ENCODE results near the gene OOEP. TPM values are rescaled to one million over a fixed set of nuclear protein-coding genes. Genes with fewer than 3 reads are reported as not detected.

Gene OOEP
- total RNA-seq, 2 experiments from 2014 or later, result 0.38 to 0.50 TPM

DNA sequence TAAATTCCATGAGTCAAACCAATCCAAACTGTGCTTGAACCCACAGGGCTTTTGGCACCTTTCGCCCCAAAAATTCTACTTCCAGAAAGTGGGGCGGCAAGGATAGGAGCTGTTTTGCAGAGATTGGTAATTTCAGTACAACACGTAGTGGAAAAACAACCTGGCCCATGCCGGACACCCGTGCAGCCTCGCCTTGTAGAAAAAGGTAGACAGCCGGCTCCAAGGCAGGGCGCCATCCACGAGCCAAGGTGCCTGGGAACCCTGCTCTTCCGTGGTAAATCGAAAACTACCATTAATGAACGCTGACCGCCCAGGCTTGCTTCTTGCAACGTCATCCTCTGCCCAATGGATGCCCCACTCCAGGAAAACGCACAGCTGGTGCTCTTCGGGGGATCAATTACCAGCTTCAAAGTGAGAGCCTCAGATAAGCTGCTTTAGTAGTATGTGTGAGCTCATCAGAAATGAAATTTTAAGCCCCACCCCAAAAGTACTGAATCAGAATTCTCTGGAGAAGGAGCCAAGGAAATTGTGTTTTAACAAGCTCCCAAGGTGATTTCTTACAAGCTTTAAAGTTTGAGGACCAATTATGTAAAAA, 1.8 kb downstream of the OOEP start:
- Histone ChIP-seq H3K4me1 (ENCODE audit: insufficient read depth, low read length) (no peaks in the 10 kb centered on the region), H3K4me3 (ENCODE audit: low read length) (no peak overlapping the region), H3K27ac (ENCODE audit: low read depth in 1 of 2, low read length in 2 of 2) (no peak overlapping the region), H3K36me3 (ENCODE audit: insufficient read depth, low read length) (no peaks in the 10 kb centered on the region), H3K9me3 (ENCODE audit: control insufficient read depth in 1 of 2, insufficient read depth in 1 of 2, low read length in 2 of 2) (peaks cover 10 to 37% of the 10 kb centered on the region in 2 experiments), H3K27me3 (ENCODE audit: control insufficient read depth in 1 of 2, insufficient read depth in 2 of 2, low read length in 2 of 2) (no peaks in the 10 kb centered on the region)
- Mint-ChIP-seq H3K27ac (no peak overlapping the region), H3K36me3 (ENCODE audit: low read depth) (no peaks in the 10 kb centered on the region), H3K9me3 (peaks cover 4% of the 10 kb centered on the region), H3K4me1 (ENCODE audit: low read depth) (no peaks in the 10 kb centered on the region), H3K27me3 (no peaks in the 10 kb centered on the region), H3K4me3 (no peak overlapping the region)
- intact Hi-C loops (cut with DNase I, micrococcal nuclease), result no loop called here
- DNase-seq, result no peak
- POLR2A ChIA-PET, result no interaction called here
- CTCF ChIA-PET, result no interaction called here
- no peak for ATAC-seq (ENCODE audit: poor library complexity)
- TF ChIP-seq, protein P1, sequence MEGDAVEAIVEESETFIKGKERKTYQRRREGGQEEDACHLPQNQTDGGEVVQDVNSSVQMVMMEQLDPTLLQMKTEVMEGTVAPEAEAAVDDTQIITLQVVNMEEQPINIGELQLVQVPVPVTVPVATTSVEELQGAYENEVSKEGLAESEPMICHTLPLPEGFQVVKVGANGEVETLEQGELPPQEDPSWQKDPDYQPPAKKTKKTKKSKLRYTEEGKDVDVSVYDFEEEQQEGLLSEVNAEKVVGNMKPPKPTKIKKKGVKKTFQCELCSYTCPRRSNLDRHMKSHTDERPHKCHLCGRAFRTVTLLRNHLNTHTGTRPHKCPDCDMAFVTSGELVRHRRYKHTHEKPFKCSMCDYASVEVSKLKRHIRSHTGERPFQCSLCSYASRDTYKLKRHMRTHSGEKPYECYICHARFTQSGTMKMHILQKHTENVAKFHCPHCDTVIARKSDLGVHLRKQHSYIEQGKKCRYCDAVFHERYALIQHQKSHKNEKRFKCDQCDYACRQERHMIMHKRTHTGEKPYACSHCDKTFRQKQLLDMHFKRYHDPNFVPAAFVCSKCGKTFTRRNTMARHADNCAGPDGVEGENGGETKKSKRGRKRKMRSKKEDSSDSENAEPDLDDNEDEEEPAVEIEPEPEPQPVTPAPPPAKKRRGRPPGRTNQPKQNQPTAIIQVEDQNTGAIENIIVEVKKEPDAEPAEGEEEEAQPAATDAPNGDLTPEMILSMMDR (IDR thresholded peaks at IDR 0.05), result no peak

DNA sequence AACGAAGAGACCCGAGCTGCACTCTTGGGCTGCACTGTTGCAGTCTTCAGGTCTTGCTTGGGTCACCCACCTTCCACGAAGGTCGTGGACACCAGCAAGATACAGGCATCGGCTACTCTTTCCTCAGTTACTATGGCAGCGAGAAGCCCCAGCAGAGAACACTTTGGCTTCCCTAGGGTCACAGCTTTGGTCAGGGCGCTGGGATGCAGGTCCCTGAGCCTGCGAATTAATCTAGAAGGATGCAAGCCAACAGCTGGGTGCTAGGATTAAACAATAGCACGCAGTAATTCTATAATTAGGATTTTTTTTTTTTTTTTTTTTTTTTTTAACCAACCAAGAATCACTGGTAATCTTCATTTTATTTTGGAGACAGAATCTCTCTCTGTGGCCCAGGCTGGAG, 5.1 kb downstream of the OOEP start:
- Histone ChIP-seq H3K4me1 (ENCODE audit: insufficient read depth, low read length) (no peaks in the 10 kb centered on the region), H3K4me3 (ENCODE audit: low read length) (no peak overlapping the region), H3K36me3 (ENCODE audit: insufficient read depth, low read length) (no peaks in the 10 kb centered on the region), H3K9me3 (ENCODE audit: control insufficient read depth in 1 of 2, insufficient read depth in 1 of 2, low read length in 2 of 2) (peaks cover 0 to 12% of the 10 kb centered on the region in 2 experiments), H3K27ac (ENCODE audit: low read depth in 1 of 2, low read length in 2 of 2) (no peak overlapping the region), H3K27me3 (ENCODE audit: control insufficient read depth in 1 of 2, insufficient read depth in 2 of 2, low read length in 2 of 2) (no peaks in the 10 kb centered on the region)
- Mint-ChIP-seq H3K27me3 (no peaks in the 10 kb centered on the region), H3K4me1 (ENCODE audit: low read depth) (no peaks in the 10 kb centered on the region), H3K36me3 (ENCODE audit: low read depth) (no peaks in the 10 kb centered on the region), H3K27ac (no peak overlapping the region), H3K4me3 (no peak overlapping the region), H3K9me3 (no peaks in the 10 kb centered on the region)
- CTCF ChIA-PET, result no interaction called here
- ATAC-seq (ENCODE audit: poor library complexity) (no peak), DNase-seq (no peak)
- TF ChIP-seq, protein P1 (IDR thresholded peaks at IDR 0.05), result no peak
- POLR2A ChIA-PET, result interaction anchor here (0.7 kb wide), 1 partner anchor 25 kb away, joined by 6 read pairs; no protein-coding TSS in a partner anchor
- intact Hi-C loops (cut with DNase I, micrococcal nuclease), result no loop called here

DNA sequence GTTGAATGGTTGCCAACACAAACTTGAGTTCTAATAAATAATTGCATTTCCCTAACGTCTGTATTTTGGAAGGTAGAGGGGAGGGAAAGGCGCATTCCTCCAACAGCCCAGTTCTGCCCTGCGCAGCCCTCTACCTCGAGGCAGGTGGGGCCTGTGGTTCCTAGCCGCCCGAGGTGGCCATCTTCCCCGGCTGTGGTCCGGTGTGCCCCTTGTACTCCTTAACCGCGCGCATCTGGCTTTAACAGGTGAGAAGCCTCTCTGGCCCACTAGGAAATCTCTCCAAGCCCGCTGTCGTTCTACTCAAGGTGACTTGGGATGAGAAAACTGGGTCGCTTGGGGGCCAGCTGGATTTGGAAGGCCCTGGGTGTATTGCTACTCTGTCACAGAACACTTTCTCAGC, 5.6 kb downstream of the OOEP start:
- CTCF ChIA-PET, result no interaction called here

More for the DNA sequence above, 5.6 kb downstream of the OOEP start:
- Histone ChIP-seq H3K27me3 (ENCODE audit: control insufficient read depth in 1 of 2, insufficient read depth in 2 of 2, low read length in 2 of 2) (no peaks in the 10 kb centered on the region), H3K27ac (ENCODE audit: low read depth in 1 of 2, low read length in 2 of 2) (no peak overlapping the region), H3K4me1 (ENCODE audit: insufficient read depth, low read length) (no peaks in the 10 kb centered on the region), H3K9me3 (ENCODE audit: control insufficient read depth in 1 of 2, insufficient read depth in 1 of 2, low read length in 2 of 2) (peaks cover 0 to 7% of the 10 kb centered on the region in 2 experiments), H3K4me3 (ENCODE audit: low read length) (no peak overlapping the region), H3K36me3 (ENCODE audit: insufficient read depth, low read length) (no peaks in the 10 kb centered on the region)
- Mint-ChIP-seq H3K27me3 (no peaks in the 10 kb centered on the region), H3K9me3 (no peaks in the 10 kb centered on the region), H3K36me3 (ENCODE audit: low read depth) (no peaks in the 10 kb centered on the region), H3K4me1 (ENCODE audit: low read depth) (no peaks in the 10 kb centered on the region), H3K27ac (no peak overlapping the region), H3K4me3 (no peak overlapping the region)
- TF ChIP-seq, protein P1 (IDR thresholded peaks at IDR 0.05), result no peak
- ATAC-seq (ENCODE audit: poor library complexity) (no peak), DNase-seq (no peak)
- intact Hi-C loops (cut with DNase I, micrococcal nuclease), result no loop called here
- POLR2A ChIA-PET, result no interaction called here

All from CD4-positive, alpha-beta T cell (primary cell).